GM19452 (cell line): ENCODE measurements around the gene TBKBP1.
"Not testable (repeated sequence)": the region's sequence is repeated elsewhere in the genome, so short reads cannot be mapped to it uniquely, and the experiment has no call there.

Experiments
- ATAC-seq: cut with Tn5 transposase; IDR thresholded peaks from one replicate; pipeline ENCODE4 v1.9.1; 2021; ENCODE audit not compliant: unreplicated experiment

TBKBP1 gene

GRCh38 chr17:47731396-47731795, 37.4 kb downstream of the TBKBP1 start:
- ATAC-seq = no peak

- no peak for ATAC-seq
Measured at GRCh38 chr17:47732399-47733046, 38.6 kb downstream of the TBKBP1 start.

- ATAC-seq = peak; percentile 45
Measured at GRCh38 chr17:47733047-47733673, 39.2 kb downstream of the TBKBP1 start, which contains the start of gene TBX21. Gene TBX21, plus strand, starts transcription at chr17:47733236. Its CDS starts 219 bp downstream, at chr17:47733455.

GRCh38 chr17:47733674-47734410, 39.9 kb downstream of the TBKBP1 start:
- ATAC-seq = no peak

GRCh38 chr17:47735139-47735464, 41.1 kb downstream of the TBKBP1 start:
- no peak for ATAC-seq

GRCh38 chr17:47735536-47736011, 41.6 kb downstream of the TBKBP1 start:
- ATAC-seq = peak; percentile 48

GRCh38 chr17:47736501-47737495, 42.8 kb downstream of the TBKBP1 start:
- ATAC-seq = no peak

GRCh38 chr17:47738178-47738577, 44.2 kb downstream of the TBKBP1 start:
- no peak for ATAC-seq

GRCh38 chr17:47739150-47739549, 45.2 kb downstream of the TBKBP1 start:
- no peak for ATAC-seq

- not testable (repeated sequence) for ATAC-seq
Measured at GRCh38 chr17:47739945-47740344, 46.0 kb downstream of the TBKBP1 start.

- no peak for ATAC-seq
Measured at GRCh38 chr17:47741109-47741792, 47.3 kb downstream of the TBKBP1 start.

- ATAC-seq = no peak
Measured at GRCh38 chr17:47741793-47742145, 47.8 kb downstream of the TBKBP1 start.

- ATAC-seq = no peak
Measured at GRCh38 chr17:47742319-47743181, 48.6 kb downstream of the TBKBP1 start.

GRCh38 chr17:47744168-47745036, 50.4 kb downstream of the TBKBP1 start:
- ATAC-seq = no peak

GRCh38 chr17:47745037-47745380, 51.0 kb downstream of the TBKBP1 start:
- ATAC-seq = no peak

GRCh38 chr17:47751471-47751870, 57.5 kb downstream of the TBKBP1 start:
- no peak for ATAC-seq

GRCh38 chr17:47757386-47757785, 63.4 kb downstream of the TBKBP1 start:
- no peak for ATAC-seq

- no peak for ATAC-seq
Measured at GRCh38 chr17:47760409-47761140, 66.6 kb downstream of the TBKBP1 start.
